Gastroesophageal sphincter (tissue), 4 donors: ENCODE measurements around the gene DUSP9. TPM values are rescaled to one million over a fixed set of nuclear protein-coding genes. Genes with fewer than 3 reads are reported as not detected.

Experiments
- ATAC-seq: fragments of 150-250 bp; one replicate; pipeline ENCODE4 v1.9.1; 2016; ENCODE audit warnings: mild to moderate bottlenecking, moderate library complexity
- H3K27ac ChIP-seq, 4 donors: fragments of 200-600 bp; sonication (generic) in 3 of 4; 1 replicate in 3 of 4; 2 replicates in 1 of 4; pipeline ENCODE4 v1.5.1; 2016 to 2019
- H3K27me3 ChIP-seq: fragments of 200-600 bp; sonication (generic); one replicate; pipeline ENCODE4 v1.5.1; 2019
- H3K36me3 ChIP-seq, 2 donors: fragments of 200-600 bp; sonication (generic); one replicate each; pipeline ENCODE4 v1.5.1; 2019; ENCODE audit warnings: control low read depth in 1 of 2
- H3K4me1 ChIP-seq, 3 donors: fragments of 200-600 bp; sonication (generic); 1 replicate in 2 of 3; 2 replicates in 1 of 3; pipeline ENCODE4 v1.5.1; 2016 to 2019; ENCODE audit warnings: control low read depth in 2 of 3
- H3K4me3 ChIP-seq, 2 donors: fragments of 200-600 bp; sonication (generic); one replicate each; pipeline ENCODE4 v1.5.1; 2019; ENCODE audit warnings: mild to moderate bottlenecking in 1 of 2, moderate library complexity in 1 of 2
- H3K9me3 ChIP-seq, 3 donors: fragments of 200-600 bp; sonication (generic); one replicate each; pipeline ENCODE4 v1.5.1; 2017 to 2019; ENCODE audit warnings: control low read depth in 2 of 3
- CTCF ChIP-seq, 4 experiments: fragments of 200-600 bp in 2 of 4; fragments of 450-650 bp in 2 of 4; sonication (generic) in 1 of 4; IDR thresholded peaks; one replicate each; pipeline ENCODE4 v1.5.1; 2017 to 2019; ENCODE audit warnings: antibody characterized with exemption in 4 of 4, mild to moderate bottlenecking in 2 of 4, moderate library complexity in 2 of 4
- EP300 ChIP-seq: sonication (generic); formaldehyde crosslinking; IDR thresholded peaks from one replicate; pipeline ENCODE4 v1.6.1; 2017; ENCODE audit warnings: antibody characterized with exemption, mild to moderate bottlenecking
- POLR2A ChIP-seq, 2 donors: fragments of 450-650 bp; IDR thresholded peaks; one replicate each; pipeline ENCODE4 v1.6.1; 2017; ENCODE audit warnings: antibody characterized with exemption in 2 of 2, mild to moderate bottlenecking in 2 of 2, moderate library complexity in 1 of 2
- POLR2AphosphoS5 ChIP-seq: sonication (generic); formaldehyde crosslinking; IDR thresholded peaks from one replicate; pipeline ENCODE4 v1.6.1; 2017; ENCODE audit warnings: antibody characterized with exemption
- WGBS, 2 donors: methylation state at CpG; one replicate each; pipeline ENCODE4 v1.1.5; 2018; ENCODE audit warnings: low coverage in 1 of 2; 5-methylcytosine and 5-hydroxymethylcytosine counted together
- total RNA-seq, 4 donors: library from RNA; depleted of rRNA; stranded (reverse); fragments of >200 nt; gene quantifications; one replicate each; pipeline ENCODE4 v1.1.0, GENCODE V29; 2016

The DUSP9 gene
- total RNA-seq, 4 donors from 2014 or later, result not detected

- H3K27ac ChIP-seq, result no peak overlapping the region
- H3K4me3 ChIP-seq, result no peak overlapping the region
- no peaks in the 10 kb centered on the region for H3K9me3 ChIP-seq
- TF ChIP-seq POLR2A (IDR thresholded peaks at IDR 0.05) (no peak), POLR2AphosphoS5 (no peak), CTCF (IDR thresholded peaks at IDR 0.05) (no peak), EP300 (no peak)
- ATAC-seq, result no peak
- peaks cover 0 to 13% (median 0%) of the 10 kb centered on the region in 3 donors for H3K4me1 ChIP-seq
- no peaks in the 10 kb centered on the region for H3K36me3 ChIP-seq
- no peaks in the 10 kb centered on the region for H3K27me3 ChIP-seq
- WGBS, 2 donors, result 84 to 100% methylated on average over 4 to 17 of the region's 23 CpGs
Observed at GRCh38 chrX:153606503-153606902, 40.5 kb upstream of the DUSP9 start.

GRCh38 chrX:153608376-153608775 is 38.6 kb upstream of the DUSP9 start:
- no peak overlapping the region for H3K4me3 ChIP-seq
- H3K36me3 ChIP-seq, result no peaks in the 10 kb centered on the region
- TF ChIP-seq POLR2A (IDR thresholded peaks at IDR 0.05) (no peak), EP300 (no peak), CTCF (IDR thresholded peaks at IDR 0.05) (no peak), POLR2AphosphoS5 (no peak)
- no peaks in the 10 kb centered on the region for H3K9me3 ChIP-seq
- WGBS, 2 donors, result 35 to 63% methylated on average over 2 of the region's 2 CpGs
- H3K27me3 ChIP-seq, result no peaks in the 10 kb centered on the region
- ATAC-seq, result no peak
- no peak overlapping the region for H3K27ac ChIP-seq
- peaks cover 0 to 13% (median 0%) of the 10 kb centered on the region in 3 donors for H3K4me1 ChIP-seq

GRCh38 chrX:153608806-153609205 is 38.2 kb upstream of the DUSP9 start:
- TF ChIP-seq CTCF (IDR thresholded peaks at IDR 0.05) (no peak), POLR2AphosphoS5 (no peak), EP300 (no peak), POLR2A (IDR thresholded peaks at IDR 0.05) (no peak)
- no peak for ATAC-seq
- Histone ChIP-seq H3K9me3 (no peaks in the 10 kb centered on the region), H3K4me1 (peaks cover 0 to 13% (median 0%) of the 10 kb centered on the region in 3 donors), H3K36me3 (no peaks in the 10 kb centered on the region), H3K27me3 (peaks cover 4% of the 10 kb centered on the region), H3K27ac (no peak overlapping the region), H3K4me3 (no peak overlapping the region)
- 42 to 52% methylated on average over 3 to 4 of the region's 4 CpGs for WGBS, 2 donors

GRCh38 chrX:153609917-153610835 is 36.8 kb upstream of the DUSP9 start:
- peak overlapping the region; percentile 31 to 49 for H3K4me3 ChIP-seq
- whole genome bisulfite sequencing, 2 donors, result 62% methylated on average over 6 of the region's 63 CpGs; no CpG with 5 or more reads in 1 of the 2 donors
- peaks cover 6% of the 10 kb centered on the region for H3K27me3 ChIP-seq
- no peaks in the 10 kb centered on the region for H3K36me3 ChIP-seq
- H3K4me1 ChIP-seq, result peaks cover 0 to 13% (median 0%) of the 10 kb centered on the region in 3 donors
- H3K9me3 ChIP-seq, result no peaks in the 10 kb centered on the region
- TF ChIP-seq EP300 (no peak), CTCF (IDR thresholded peaks at IDR 0.05) (peak; percentile 48 to 84 (median 70))
- peak; percentile 88 for ATAC-seq
- H3K27ac ChIP-seq, result peak overlapping the region in 1 of 4 donors; percentile 46

- WGBS, 2 donors, result 85% methylated on average over 5 of the region's 9 CpGs; no CpG with 5 or more reads in 1 of the 2 donors
- Histone ChIP-seq H3K27me3 (peaks cover 8% of the 10 kb centered on the region), H3K4me3 (no peak overlapping the region), H3K36me3 (no peaks in the 10 kb centered on the region), H3K27ac (no peak overlapping the region), H3K4me1 (peaks cover 0 to 13% (median 0%) of the 10 kb centered on the region in 3 donors), H3K9me3 (no peaks in the 10 kb centered on the region)
- no peak for TF ChIP-seq CTCF (IDR thresholded peaks at IDR 0.05)
- no peak for TF ChIP-seq POLR2AphosphoS5
- TF ChIP-seq EP300, result no peak
- TF ChIP-seq POLR2A (IDR thresholded peaks at IDR 0.05), result no peak
- no peak for ATAC-seq
Observed at GRCh38 chrX:153610836-153611213, 36.2 kb upstream of the DUSP9 start.
